ENCODE results near the gene SECTM1.

Gene SECTM1

DNA sequence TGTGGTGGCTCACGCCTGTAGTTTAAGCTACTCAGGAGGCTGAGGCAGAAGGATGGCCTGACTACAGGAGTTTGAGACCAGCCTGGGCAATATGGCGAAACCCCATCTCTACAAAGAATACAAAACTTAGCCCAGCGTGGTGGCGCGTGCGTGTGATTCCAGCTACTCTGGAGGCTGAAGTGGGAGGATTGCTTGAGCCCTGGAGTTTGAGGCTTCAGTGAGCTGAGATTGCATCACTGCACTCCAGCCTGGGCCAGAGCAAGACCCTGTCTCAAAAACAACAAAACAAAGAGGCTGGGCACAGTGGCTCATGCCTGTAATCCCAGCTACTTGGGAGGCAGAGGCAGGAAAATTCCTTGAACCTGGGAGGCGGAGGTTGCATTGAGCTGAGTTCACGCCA, 53.0 kb downstream of the SECTM1 start:
- DNase-seq (ENCODE audit: low spot score) = no peak

DNA sequence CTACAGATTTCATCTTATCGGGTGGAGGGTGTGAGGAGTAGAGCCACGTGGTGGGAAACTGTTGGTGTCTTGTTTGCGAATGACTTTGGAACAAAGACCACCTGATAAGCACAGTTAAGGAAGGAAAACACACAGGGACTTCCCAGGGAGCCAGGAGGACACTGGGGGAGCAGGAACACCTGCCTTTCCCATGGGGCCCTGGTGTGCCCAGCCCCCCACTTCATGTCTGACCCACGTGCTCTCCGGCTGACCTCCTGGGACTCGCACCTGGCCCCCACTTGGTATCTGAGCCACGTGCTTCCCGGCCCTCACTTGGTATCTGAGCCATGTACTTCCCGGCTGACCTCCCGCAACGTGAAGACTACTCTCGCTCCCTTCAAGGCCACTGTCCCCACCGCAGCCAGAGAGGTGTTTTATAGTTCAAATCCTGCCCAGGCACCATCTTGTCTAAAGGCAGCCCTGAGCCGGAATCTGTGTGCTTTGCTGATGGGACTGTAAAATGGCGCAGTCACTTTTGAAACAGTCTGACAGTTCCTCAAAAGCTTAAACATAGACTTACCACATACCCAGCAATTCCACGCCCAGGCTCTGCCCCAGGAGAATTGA, 54.7 kb downstream of the SECTM1 start:
- DNase-seq (ENCODE audit: low spot score) = no peak

DNA sequence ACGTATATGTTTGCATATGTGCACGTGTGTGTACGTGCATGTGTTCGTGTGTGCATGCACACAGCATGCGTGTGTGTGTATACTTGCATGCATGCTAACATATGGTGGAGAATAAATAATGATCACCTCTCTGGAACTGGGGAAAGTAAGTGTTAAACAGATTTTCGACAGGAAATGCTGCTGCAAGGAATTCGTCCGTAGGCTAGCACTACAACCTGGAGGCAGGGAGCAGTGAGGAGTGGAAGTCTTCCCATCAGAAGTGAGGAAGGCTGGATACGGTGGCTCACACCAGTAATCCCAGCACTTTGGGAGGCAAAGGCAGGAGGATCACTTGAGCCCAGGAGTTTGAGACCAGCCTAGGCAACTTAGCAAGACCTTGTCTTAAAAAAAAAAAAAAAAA, 55.3 kb downstream of the SECTM1 start:
- no peak for DNase-seq (ENCODE audit: low spot score)

DNA sequence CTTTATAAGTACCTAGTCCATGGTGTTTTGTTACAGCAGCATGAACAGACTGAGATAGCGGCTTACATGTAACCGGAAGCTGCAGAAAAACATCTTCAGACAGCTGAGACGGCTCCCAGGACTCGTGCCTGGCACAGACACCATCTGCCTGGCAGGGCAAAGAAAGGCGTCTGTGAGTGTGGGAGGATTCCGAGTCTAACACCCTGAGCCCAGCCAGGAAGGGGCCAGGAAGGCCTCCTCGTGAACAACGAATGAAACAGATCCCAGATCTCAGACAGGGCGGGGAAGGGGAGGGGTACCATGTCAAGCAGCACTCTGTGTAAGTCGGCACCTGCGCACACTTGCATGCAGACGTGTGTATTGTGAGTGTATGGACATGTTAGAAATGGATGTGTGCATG, 55.7 kb downstream of the SECTM1 start:
- no peak for DNase-seq (ENCODE audit: low spot score)

- DNase-seq (ENCODE audit: low spot score) = no peak
Measured at GRCh38 chr17:82276938-82277337, 56.6 kb downstream of the SECTM1 start.

GRCh38 chr17:82275326-82275725, 58.2 kb downstream of the SECTM1 start:
- DNase-seq (ENCODE audit: low spot score) = no peak

DNA sequence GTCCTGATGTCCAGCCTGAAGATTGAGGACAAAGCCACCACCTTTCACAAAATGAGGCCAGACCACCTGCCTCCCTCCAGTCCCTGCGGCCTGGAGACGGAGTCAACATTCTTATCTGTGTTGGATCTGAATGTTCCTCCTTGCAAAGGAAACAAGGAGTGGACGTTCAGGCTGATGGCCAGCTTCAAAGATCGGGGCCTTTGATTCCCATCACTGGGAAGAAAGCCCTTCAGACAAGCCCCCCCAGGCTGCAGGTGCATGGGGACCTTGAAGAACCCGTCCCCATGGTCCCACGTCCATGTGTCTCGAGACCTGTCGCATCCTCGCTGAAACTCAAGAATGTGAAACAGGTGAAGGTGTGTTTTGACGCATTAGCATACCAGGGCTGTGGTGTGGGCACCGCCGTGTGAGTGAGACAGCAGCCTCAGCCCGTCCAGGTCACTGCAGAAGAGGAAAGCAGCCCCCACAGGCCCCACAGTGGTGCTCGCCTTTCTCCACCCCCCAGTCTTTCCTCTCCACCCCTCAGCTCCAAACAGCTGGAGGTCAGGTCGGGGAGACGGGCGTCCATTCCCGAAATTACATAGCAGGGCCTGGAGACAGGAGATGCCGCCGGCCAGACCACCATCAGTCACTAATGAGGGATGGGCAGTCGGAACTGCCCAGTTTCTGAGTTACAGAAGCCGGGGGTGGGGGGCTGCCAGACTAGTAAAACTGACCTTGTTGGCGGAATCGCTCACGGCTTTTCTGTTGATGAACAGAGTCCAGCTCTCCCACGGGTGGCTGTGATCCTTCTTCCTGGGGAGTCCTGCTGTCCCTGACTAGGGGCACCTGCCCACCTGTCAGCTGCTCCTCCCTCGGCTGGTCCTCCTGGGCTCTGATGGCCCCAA, 59.2 kb downstream of the SECTM1 start:
- no peak for DNase-seq (ENCODE audit: low spot score)

GRCh38 chr17:82273327-82274133, 60.0 kb downstream of the SECTM1 start, which contains the start of gene CSNK1D:
TSS of gene CSNK1D (minus strand) at chr17:82273700. CDS start at chr17:82273381, 319 bp downstream.
- peak; percentile 86 for DNase-seq (ENCODE audit: low spot score)

- DNase-seq (ENCODE audit: low spot score) = no peak
Measured at GRCh38 chr17:82272495-82273326, 60.9 kb downstream of the SECTM1 start.

DNA sequence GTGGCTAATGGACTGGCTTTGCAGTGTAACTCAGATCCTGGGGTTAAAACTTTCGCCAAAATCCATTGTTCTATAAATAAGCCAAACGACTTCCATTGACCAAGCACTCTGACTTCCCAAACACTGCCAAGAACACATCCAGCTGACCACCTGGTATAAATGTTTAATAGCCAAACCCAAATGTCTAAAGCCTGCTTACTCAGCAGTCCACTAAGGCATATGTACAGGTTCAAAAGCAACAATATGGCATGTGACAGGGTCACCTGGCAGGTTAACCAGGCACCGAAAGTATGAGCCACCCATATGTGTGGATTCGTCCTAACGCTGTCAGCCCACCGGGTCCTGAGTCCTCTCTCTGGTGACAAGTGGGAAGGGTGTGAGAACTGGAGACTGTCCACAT, 62.2 kb downstream of the SECTM1 start:
- DNase-seq (ENCODE audit: low spot score) = no peak

Measured in kidney tubule cell (primary cell).